Stimulated activated naive CD4-positive, alpha-beta T cell treated with Interleukin-2 at 50 U/mL for 16 hours (primary cell): Measurements from ENCODE around the gene UGT1A6.
"Not testable (repeated sequence)": the region's sequence is repeated elsewhere in the genome, so short reads cannot be mapped to it uniquely, and the experiment has no call there.

Source experiments
- DNase-seq: peaks from one replicate; lab custom pipeline; 2025; lab: John Stamatoyannopoulos, UW

Gene UGT1A6

DNA sequence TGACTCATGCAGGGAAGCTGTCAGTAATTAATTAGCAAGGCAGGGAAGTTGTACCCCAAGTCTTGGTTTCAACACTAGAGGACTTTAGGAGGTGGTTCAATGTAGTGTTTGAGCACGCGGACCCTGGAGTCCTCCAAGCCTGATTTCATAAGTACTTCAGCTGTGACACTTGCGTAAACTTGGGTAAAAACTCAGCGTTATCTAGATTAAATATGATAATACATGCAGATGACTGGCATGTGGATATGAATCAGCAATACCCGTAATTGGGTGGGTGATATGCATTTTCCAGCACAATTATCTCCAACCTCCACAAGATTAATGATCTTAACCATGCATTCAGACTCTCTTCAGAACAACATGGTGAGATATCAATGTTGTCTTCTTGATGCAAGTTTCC lies 5.8 kb upstream of the UGT1A6 start:
- DNase-seq = no peak

DNA sequence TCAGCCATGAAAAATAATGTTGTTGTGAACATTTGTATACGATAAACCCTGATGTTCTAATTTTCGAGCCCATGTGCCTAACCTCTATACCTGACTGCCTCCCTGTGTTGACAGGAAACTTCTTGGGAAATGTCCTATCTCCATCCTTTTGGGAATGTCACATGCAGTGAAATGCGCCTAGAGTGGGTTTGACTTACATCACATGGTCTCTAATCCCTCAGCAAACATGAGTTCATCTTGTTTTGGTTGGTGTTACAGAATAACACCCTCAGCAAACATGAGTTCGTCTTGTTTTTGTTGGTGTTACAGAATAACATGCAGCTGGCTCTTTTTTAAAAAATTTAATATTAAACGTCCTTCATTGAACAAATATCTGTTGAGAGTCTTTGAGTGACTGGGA lies 4.3 kb upstream of the UGT1A6 start:
- DNase-seq = no peak

- no peak for DNase-seq
Measured at GRCh38 chr2:233689031-233689430, 3.7 kb upstream of the UGT1A6 start.

- no peak for DNase-seq
Measured at GRCh38 chr2:233689501-233689900, 3.2 kb upstream of the UGT1A6 start.

GRCh38 chr2:233690444-233690843 lies 2.2 kb upstream of the UGT1A6 start:
- no peak for DNase-seq

DNA sequence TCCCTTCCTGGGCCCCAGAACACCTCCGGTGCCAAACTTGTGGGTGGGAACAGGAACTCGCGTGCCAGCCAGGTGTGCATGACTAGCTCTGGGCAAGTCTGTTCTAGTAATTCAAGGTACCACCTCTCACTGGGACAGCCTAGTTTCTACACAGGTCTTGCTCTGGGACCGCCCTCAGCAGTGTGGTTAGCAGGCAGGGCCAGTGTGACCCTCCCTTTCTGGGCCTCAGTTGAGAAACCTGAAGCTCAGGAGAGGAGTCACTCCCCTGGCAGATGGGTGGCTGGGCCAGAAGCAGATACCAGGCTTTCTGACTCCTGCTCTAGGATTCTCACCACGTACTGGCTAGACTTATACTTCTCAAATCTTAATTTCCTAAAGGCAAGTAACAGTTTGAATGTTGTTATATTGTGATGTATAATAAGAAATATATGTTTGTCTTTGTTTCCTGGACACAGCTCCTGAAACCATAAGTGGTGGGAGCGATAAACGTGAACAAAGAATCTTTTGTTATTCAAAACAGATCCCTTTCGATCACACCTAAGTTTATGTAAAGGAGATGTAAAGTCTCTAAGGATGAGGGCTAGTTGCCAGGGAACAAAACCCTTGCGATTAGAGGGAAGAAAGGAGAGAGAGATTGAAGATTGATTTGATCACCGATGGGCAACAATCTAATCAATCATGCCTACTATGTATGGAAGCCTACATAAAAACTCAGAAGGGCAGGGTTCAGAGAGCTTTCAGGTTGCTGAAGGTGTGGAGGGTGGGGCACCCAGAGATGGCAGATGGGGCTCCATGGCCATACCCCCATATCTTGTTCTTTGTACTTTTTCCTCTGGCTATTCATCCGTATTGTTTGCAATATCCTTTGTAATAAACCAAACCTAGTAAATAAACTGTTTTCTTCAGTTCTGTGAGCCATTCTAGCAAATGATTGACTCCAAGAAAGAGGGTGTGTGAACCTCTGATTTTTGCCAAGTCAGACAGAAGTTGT lies 952 bp upstream of the UGT1A6 start:
- DNase-seq = no peak

DNA sequence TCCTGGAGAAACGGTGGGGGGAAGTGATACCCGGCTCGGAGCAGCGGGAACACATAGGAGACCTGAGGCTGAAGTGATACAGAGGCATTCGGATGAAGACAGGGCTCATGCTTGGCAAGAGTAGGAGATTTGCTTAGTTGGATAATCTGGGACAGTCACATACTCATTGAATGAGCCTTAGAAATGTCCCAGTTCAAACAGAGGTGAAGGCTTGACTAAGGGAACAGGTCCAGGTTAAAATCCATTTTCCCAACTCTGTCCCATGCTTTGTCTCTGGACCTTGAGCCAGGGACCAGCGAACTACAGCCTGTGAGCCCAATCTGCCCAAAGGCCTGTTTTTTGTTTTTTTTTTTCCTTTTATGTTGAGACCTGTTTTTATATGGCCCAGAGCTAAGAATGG lies 1.3 kb downstream of the UGT1A6 start:
- DNase-seq = no peak

DNA sequence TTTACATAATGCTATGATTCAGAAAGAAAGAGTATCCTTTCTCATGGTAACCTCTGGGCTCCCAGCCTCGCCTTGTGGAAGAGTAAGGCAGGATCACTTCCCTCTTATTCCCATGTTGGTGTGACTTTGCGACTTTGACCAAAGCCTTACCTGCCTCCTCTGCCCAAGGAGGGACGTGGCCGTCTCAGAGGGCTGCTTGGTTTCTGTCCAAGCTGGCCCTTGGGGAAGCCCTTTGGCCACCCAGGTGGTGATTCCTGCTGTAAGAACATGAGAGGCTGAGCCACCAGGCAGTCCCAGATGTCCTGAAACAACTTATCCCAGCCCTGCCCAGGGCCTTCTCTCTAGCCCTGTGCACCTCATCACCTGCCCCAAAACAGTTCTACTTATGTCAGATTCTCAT lies 6.0 kb downstream of the UGT1A6 start:
- no peak for DNase-seq

DNA sequence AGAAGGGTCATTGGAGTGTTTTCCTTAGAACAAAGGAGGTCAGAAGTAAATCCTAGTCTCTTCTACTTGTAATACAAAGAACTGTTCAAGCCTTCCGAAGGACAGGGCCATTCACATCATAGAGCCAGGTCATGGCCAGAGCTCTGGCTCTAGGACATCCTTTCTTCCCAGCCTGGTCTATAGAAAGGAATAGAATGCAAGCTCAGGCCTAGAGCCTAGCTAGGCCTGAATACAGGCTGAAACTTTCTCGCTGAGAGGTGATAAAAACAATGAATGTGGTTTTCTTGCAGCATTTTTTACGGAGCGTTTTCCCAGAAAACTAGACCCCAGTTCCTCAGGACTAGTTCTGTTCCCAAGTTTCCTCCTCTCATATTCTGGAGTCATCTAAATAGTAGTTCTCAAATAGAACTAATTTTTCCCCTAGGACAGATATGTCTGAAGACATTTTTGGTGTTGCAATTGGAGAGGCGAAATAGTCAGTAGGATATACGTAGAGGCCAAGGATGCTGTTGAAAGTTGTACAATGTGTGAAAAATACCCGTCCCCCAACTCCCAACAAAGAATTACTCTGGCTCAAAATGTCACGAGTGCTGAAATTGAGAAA lies 6.8 kb downstream of the UGT1A6 start:
- no peak for DNase-seq

- DNase-seq = no peak
Measured at GRCh38 chr2:233700028-233700635, 7.4 kb downstream of the UGT1A6 start.

GRCh38 chr2:233700842-233701241 lies 8.2 kb downstream of the UGT1A6 start:
- not testable (repeated sequence) for DNase-seq

GRCh38 chr2:233702238-233702637 lies 9.5 kb downstream of the UGT1A6 start:
- no peak for DNase-seq

- DNase-seq = no peak
Measured at GRCh38 chr2:233705911-233706506, 13.3 kb downstream of the UGT1A6 start.

- no peak for DNase-seq
Measured at GRCh38 chr2:233706720-233707119, 14.0 kb downstream of the UGT1A6 start.

DNA sequence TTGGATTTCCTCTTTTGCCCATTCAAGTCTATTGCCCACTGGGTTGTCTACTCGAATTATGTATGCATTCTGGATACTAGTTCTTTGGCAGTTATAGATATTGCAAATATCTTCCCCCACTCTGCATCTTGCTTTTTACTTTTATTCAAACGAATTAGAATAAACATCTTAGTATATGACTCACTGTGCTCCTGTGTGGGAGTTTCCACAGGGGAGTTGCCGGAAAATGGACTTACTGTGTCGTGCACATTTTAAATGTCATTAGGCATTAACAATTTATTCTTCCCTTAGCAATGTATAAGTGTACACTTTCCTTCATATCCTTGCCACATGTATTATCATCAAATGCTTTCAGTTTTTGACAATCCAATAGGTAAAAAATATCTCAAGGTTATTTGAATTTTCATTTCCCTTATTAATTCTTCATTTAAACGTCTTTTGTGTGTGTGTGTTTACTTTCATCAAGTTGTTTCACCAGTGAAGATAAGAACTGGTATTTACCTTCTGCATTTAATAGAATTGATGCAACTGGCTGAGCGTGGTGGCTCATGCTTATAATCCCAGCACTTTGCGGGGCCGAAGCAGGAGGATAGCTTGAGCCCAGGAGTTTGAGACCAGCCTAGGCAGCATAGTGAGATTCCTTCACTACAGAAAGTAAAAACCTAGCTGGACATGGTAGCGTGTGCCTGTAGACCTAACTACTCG lies 15.4 kb downstream of the UGT1A6 start:
- no peak for DNase-seq

GRCh38 chr2:233708942-233709341 lies 16.3 kb downstream of the UGT1A6 start:
- no peak for DNase-seq

DNA sequence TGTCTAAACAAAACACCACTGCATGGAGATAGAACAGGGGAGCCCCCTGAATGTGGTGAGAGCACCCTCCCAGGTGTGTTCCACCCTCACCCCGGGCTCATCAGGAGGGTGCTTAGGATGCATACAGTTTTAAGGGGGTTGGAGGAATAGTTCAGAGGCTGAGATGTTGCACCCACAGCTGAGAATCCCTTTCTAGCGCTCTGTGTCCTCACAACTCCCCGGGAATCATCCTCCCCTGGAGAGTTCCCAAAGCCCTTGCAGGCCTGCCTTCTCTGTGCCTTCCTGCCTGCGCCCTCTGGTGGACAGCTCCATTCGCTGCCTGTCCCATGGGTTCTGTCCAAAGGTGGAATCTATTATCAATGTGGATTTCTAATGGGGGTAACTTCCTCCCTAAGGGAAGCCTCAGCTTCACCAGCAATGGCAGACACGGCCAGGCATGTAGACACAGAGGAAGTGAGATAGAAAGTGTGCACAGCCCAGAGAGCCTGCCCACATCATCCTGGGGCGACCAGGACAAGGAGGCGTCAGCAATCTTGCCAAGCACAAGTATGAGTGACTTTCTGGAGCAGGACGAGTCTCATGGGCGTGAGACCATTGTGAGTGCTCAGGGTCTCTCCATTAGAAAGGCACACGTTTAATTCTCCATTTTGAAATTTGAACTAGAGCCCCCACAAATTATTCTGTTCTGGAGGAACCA lies 18.8 kb downstream of the UGT1A6 start:
- peak; percentile 50 for DNase-seq

GRCh38 chr2:233712611-233713261 lies 20.0 kb downstream of the UGT1A6 start, which contains the start of gene UGT1A5:
TSS of gene UGT1A5 (plus strand) at chr2:233712907. CDS start at chr2:233712992, 85 bp downstream.
- DNase-seq = no peak

DNA sequence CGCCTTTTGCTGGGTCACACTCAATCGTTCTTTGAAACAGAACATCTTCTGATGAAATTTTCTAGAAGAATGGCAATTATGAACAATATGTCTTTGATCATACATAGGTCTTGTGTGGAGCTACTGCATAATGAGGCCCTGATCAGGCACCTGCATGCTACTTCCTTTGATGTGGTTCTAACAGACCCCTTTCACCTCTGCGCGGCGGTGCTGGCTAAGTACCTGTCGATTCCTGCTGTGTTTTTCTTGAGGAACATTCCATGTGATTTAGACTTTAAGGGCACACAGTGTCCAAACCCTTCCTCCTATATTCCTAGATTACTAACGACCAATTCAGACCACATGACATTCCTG lies 20.5 kb downstream of the UGT1A6 start:
- no peak for DNase-seq

DNA sequence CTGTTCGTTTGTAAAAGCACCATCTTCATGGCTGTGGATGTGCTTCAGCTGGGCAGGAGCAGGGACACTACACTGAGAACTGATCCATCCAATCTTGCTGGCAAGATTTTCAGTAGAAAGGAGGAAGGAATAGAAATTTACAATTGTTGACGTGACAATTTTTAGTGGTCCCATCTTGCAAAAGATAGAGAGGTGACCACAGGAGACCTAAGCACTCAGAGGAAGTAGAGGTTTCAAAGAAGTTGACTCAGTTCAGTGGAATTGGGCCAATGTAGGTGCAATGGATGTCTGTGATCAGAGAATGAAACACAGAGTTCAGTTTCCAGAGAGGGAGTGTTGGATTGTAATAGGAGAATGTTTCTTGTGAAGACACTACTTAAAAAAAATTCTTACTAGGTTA lies 21.4 kb downstream of the UGT1A6 start:
- DNase-seq = no peak

GRCh38 chr2:233718552-233718951 lies 25.9 kb downstream of the UGT1A6 start, which contains the start of gene UGT1A4:
TSS of gene UGT1A4 (plus strand) at chr2:233718736. CDS start at chr2:233718821, 85 bp downstream.
- no peak for DNase-seq
